Uterine smooth muscle cell (primary cell): ENCODE measurements around the gene INKA1. TPM values are rescaled to one million over a fixed set of nuclear protein-coding genes. Genes with fewer than 3 reads are reported as not detected.

Experiments used
- total RNA-seq: library from RNA; depleted of rRNA; stranded (reverse); fragments of >200 nt; gene quantifications from 2 replicates; pipeline ENCODE4 v1.2.3, GENCODE V29; 2014

Gene INKA1
- total RNA-seq = 3.7 and 5.4 TPM in 2 replicates

DNA sequence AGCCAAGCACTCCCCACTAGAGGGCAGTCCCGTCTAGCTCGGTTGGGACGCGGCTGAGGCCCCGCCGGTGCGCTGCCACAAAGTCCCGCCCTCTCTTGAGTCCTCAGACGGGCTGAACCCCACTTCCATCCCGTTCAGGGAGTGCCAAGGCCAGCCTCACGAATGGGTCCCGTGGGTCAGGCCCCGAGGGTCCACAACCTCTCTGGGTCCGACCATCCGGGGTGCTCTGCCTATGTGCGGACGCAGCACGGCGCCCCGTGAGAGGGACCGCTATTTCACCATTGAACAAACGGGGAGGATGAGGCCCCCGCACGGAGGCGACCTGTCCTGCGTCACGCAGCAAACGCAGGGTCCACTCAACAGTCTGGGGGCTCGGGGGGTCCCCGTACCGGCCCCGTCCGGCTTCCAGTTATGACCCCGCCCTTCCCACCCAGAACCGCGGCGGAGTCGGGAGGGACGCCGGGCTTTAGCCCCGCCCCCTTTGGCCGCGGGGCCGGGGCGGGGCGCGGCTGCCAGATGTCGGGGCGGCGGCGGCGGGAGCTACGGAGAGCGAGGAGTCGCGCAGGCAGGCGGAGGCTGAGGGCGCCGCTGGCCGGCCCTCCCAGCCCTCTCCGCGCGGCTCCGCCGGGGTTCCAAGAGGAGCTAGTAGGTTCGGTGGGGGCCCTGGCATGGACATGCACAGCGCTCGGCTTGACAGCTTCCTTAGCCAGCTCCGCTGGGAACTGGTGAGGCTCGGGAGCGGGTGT is at the start of gene INKA1:
TSS of gene INKA1 (plus strand) at position 543 of the 746 bp plus-strand sequence. CDS start at position 675, 132 bp downstream.

DNA sequence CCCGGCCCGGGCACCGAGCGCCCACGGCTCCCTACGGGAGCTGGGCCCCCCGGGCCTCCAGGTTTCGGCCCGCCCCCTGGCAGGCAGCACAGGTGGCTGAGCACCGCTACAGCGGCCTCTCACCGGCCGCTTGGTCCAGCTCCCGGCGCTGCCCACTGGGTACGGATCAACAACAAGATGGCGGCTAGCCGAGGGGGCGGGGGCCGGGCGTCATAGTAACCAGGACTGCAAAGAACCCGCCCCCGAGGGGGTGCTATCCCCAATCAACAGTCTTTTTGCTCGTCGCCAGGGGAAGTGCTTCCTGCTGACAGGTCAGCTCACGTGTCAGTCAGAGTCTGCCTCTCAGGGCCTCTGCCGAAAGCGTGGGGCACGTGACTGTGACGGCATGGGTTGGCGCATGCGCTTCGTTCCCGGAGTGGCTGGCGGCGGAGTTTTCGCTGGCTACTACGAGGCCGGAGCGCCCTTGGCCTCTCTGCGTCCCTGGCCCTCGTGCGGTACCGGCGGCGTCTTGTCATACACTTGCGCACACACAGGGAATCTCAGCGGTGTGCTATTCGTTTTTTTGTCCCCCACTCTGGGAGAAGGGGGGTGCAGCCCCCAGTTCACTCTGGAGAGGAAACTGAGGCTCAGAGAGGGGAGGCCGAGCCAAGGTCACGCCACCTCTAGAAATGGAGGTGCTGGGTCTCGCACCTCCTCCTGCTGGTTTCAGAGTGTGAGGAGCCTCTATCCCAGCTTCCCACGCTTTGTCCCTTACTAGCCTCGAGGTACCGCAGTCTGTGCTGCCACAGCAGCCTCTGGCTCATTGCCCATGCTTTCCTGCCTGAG is 16.5 kb upstream of the INKA1 start, which contains the start of gene IP6K1:
TSS of gene IP6K1 (minus strand) at position 186 of the 825 bp plus-strand sequence. CDS start 38,502 bp downstream, outside the sequence.

DNA sequence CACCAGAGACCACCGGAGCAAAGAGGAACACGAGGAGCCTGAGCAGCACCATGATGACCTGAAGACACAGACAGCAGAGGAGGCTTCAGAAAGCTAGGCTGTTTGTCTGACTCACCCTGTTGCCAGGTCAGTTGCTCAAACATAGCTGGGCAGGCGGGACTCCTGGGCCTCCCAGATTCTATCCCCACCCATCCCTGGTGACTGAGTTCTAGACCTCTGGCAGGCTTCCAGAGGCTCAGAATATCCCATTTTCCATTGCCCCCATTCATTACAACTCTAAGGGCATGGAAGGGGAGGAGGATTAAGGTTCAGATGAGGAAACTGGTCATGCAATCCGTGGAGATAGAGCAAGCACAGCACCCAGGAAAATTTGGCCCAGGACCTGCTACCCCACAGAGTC is 3.3 kb upstream of the INKA1 start, which contains the start of gene CDHR4:
TSS of gene CDHR4 (minus strand) at position 113 of the 400 bp plus-strand sequence. CDS start at position 52, 61 bp downstream.

DNA sequence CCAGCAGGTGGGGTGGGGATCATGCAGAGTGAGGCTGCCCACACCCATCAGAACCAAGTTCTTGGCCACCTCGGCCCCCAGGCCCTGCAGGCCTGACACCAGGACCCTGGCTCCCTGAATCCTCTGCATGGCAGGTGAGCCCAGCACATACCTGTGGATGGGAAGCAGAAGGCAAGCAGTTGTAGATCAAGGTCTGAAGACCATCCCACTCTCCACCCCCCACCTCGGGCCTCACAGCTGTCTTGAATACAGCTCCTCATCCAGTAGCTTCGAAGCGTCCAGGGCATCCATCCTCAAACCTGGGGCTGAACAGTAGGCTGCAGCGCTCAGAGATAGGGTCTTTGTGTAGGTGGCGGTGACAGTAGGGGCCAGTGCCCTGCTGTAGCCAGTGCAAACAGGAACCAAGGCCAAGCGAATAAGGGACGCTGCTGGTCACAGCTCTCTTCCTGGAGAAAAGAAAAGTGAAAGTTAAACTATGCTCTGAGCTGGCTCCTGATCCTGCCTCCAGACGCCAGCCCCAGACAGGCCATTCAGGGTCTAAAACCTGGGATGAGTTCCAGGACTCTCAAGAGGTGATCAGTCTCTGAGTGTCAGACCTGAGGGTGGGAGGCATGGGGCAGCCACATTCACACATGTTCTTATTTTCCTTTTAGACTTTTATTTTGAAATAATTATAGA is 10.6 kb downstream of the INKA1 start, which contains the start of gene UBA7:
TSS of gene UBA7 (minus strand) at position 457 of the 678 bp plus-strand sequence. CDS start at position 291, 166 bp downstream.

Other genes starting within 250 kb of the INKA1 start
- gene BSN, start 248.8 kb upstream of the INKA1 start, total RNA-seq = under 0.01 and 0.12 TPM in 2 replicates
- 173 TPM in 2 replicates for gene APEH, start 128.9 kb upstream of the INKA1 start, total RNA-seq
- 5.4 and 6.2 TPM in 2 replicates for gene MST1, start 113.8 kb upstream of the INKA1 start, total RNA-seq
- gene RNF123, start 113.7 kb upstream of the INKA1 start, total RNA-seq = 24.1 and 33.9 TPM in 2 replicates
- gene AMIGO3, start 83.6 kb upstream of the INKA1 start, total RNA-seq = 1.1 TPM in 1 of 2 replicates, not detected in the other
- gene GMPPB, start 79.3 kb upstream of the INKA1 start, total RNA-seq = 59.5 and 68.9 TPM in 2 replicates
- 30.5 and 31.8 TPM in 2 replicates for gene IP6K1, start 16.7 kb upstream of the INKA1 start, total RNA-seq
- 0.12 TPM in 1 of 2 replicates, not detected in the other for gene CDHR4, start 3.4 kb upstream of the INKA1 start, total RNA-seq
- 32.4 and 52.2 TPM in 2 replicates for gene UBA7, start 10.7 kb downstream of the INKA1 start, total RNA-seq
- 3.1 and 10.5 TPM in 2 replicates for gene TRAIP, start 53.3 kb downstream of the INKA1 start, total RNA-seq
- gene CAMKV, start 66.6 kb downstream of the INKA1 start, total RNA-seq = not detected in 2 replicates
- 0.25 and 0.33 TPM in 2 replicates for gene MST1R, start 100.6 kb downstream of the INKA1 start, total RNA-seq
- gene MON1A, start 126.5 kb downstream of the INKA1 start, total RNA-seq = 14.1 and 14.3 TPM in 2 replicates
- gene RBM6, start 136.9 kb downstream of the INKA1 start, total RNA-seq = 60.4 and 62.8 TPM in 2 replicates